Measurements from ENCODE around the gene GLIS1. TPM values are rescaled to one million over a fixed set of nuclear protein-coding genes. Genes with fewer than 3 reads are reported as not detected.

GLIS1 gene
- total RNA-seq: not detected
- polyA plus RNA-seq: 0.18 TPM

DNA sequence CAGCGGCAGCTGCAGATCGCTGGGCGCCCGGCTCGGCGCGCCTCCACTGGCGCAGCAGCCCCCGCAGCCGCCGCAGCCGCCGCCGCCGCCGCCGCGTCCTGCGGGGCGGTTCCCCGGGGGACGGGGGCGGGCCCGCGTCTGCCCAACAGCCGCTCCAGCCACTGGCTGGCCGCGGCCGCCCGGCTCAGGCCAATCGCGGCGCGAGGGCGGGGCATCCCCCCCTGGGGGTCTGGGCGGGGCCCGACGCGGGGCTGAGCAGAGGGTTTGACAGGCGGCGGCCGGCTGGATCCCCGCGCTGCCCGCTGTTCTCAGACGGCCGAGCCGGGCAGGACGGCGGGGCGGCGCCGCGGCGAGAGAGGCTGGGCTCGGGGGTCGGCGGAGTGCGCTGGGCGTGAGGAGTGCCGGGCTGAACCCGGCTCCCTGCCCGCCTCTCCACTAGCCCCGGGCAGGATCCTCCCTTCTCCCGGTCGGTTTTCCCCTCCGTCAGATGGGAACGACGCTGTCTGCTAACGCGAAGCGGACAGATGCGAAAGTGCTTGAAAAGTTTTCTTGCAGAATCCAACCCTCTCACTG, at the start of gene GLIS1:
TSS of gene GLIS1 (minus strand) at position 56 of the 573 bp plus-strand sequence. CDS start 1,100 bp downstream, outside the sequence.
- Histone ChIP-seq H3K27me3 (ENCODE audit: insufficient read depth, low read length, poor library complexity, severe bottlenecking) (peaks cover 23% of the 10 kb centered on the region), H3K4me3 (ENCODE audit: low read length) (no peak within 1 kb of the TSS), H3K4me1 (ENCODE audit: insufficient read depth, low read length) (no peaks in the 10 kb centered on the region), H3K27ac (ENCODE audit: low read depth, low read length) (no peak within 1 kb of the TSS), H3K9me3 (ENCODE audit: low read length) (no peaks in the 10 kb centered on the region), H3K36me3 (ENCODE audit: insufficient read depth, low read length) (no peaks in the 10 kb centered on the region)
- H3K9me3 Mint-ChIP-seq: peaks cover 0 to 12% (median 7%) of the 10 kb centered on the region in 5 donors
- ChIA-PET CTCF (no interaction called here), POLR2A (no interaction called here)
- peaks cover 41 to 63% of the 10 kb centered on the region in 2 donors for H3K27me3 Mint-ChIP-seq
- peaks cover 0 to 8% (median 2%) of the 10 kb centered on the region in 3 donors for H3K4me1 Mint-ChIP-seq
- H3K27ac Mint-ChIP-seq: no peak within 1 kb of the TSS
- H3K4me3 Mint-ChIP-seq: peak within 1 kb of the TSS; percentile 62 to 83 (median 67)
- peak in 3 of 5 donors; percentile 8 to 32 (median 10) for DNase-seq
- H3K36me3 Mint-ChIP-seq: peaks cover 0 to 14% (median 3%) of the 10 kb centered on the region in 3 donors

DNA sequence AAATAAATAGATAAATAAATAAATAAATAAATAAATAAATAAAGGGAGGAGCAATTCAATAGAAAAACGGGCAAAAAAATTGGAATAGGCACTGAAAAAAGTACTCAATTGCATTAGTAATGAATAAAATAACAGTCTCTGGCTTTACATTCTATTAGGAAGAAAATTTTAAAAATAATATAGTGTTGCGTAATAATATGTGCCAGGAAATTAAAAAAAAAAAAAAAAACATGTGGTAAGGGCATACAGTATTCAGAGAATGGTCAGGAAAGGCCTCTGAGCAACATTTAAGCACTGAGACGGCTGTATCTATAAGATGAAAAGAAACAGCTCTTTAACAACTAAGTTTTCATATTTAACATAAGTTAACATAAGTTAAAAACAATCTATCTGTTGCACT, 48.7 kb upstream of the GLIS1 start:
- Histone ChIP-seq H3K9me3 (ENCODE audit: low read length) (no peaks in the 10 kb centered on the region), H3K27ac (ENCODE audit: low read depth, low read length) (no peak overlapping the region), H3K36me3 (ENCODE audit: insufficient read depth, low read length) (peaks cover 17% of the 10 kb centered on the region), H3K27me3 (ENCODE audit: insufficient read depth, low read length, poor library complexity, severe bottlenecking) (no peaks in the 10 kb centered on the region), H3K4me3 (ENCODE audit: low read length) (no peak overlapping the region), H3K4me1 (ENCODE audit: insufficient read depth, low read length) (no peaks in the 10 kb centered on the region)
- CTCF ChIA-PET: no interaction called here
- H3K27me3 Mint-ChIP-seq: no peaks in the 10 kb centered on the region
- H3K4me3 Mint-ChIP-seq: no peak overlapping the region
- peaks cover 0 to 2% (median 0%) of the 10 kb centered on the region in 3 donors for H3K4me1 Mint-ChIP-seq
- no peak overlapping the region for H3K27ac Mint-ChIP-seq
- H3K9me3 Mint-ChIP-seq: no peaks in the 10 kb centered on the region
- no peak for DNase-seq
- peaks cover 10 to 70% (median 18%) of the 10 kb centered on the region in 3 donors for H3K36me3 Mint-ChIP-seq
- POLR2A ChIA-PET: no interaction called here

DNA sequence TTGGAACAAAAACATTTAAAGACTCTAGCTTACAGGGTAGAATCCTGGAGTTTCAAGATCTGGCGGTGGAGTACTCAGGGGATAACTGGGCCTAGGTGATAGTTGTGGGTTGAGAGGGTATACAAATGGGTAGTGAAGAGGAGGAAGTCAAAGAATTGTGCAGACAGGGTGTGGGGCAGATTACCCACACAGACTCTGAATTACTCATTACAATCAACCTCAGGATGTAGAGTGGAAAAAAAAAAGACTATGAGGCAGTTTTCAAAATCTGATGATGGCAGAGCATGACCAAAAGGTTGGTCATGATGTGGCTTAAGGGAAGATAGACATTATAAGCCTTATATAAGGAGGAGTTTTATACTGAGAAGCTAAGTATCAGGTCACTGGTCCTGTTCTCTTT, 44.1 kb upstream of the GLIS1 start:
- peaks cover 0 to 73% (median 19%) of the 10 kb centered on the region in 3 donors for H3K36me3 Mint-ChIP-seq
- CTCF ChIA-PET: no interaction called here

DNA sequence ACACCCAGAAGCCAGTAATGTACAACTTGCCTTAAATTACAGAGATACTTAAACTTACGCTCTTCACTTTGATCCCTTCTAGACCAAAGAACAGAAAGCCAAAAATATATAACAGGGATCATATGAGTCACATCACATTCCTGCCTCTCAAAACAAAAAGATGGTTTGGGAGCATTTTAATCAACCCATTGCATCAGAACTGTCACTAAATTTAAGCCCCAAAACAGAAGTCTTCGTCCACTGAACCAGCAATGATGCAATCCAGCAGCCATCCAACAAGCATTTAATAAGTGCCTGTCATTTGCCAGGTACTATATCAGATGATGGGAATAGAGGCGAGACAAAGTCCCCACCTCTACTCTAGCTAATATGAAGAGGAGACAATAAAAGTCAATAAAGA, 42.7 kb upstream of the GLIS1 start:
- ChIA-PET CTCF (no interaction called here), POLR2A (no interaction called here)
- Histone ChIP-seq H3K4me3 (ENCODE audit: low read length) (no peak overlapping the region), H3K27ac (ENCODE audit: low read depth, low read length) (no peak overlapping the region), H3K4me1 (ENCODE audit: insufficient read depth, low read length) (no peaks in the 10 kb centered on the region), H3K27me3 (ENCODE audit: insufficient read depth, low read length, poor library complexity, severe bottlenecking) (no peaks in the 10 kb centered on the region), H3K9me3 (ENCODE audit: low read length) (no peaks in the 10 kb centered on the region), H3K36me3 (ENCODE audit: insufficient read depth, low read length) (peaks cover 15% of the 10 kb centered on the region)
- DNase-seq: no peak
- Mint-ChIP-seq H3K9me3 (no peaks in the 10 kb centered on the region), H3K27me3 (no peaks in the 10 kb centered on the region), H3K27ac (peak overlapping the region in 1 of 8 donors; percentile 0), H3K4me3 (no peak overlapping the region), H3K4me1 (peaks cover 0 to 2% (median 0%) of the 10 kb centered on the region in 3 donors), H3K36me3 (peaks cover 8 to 73% (median 19%) of the 10 kb centered on the region in 3 donors)

More for the DNA sequence above, 44.1 kb upstream of the GLIS1 start:
- no peaks in the 10 kb centered on the region for H3K4me1 ChIP-seq (ENCODE audit: insufficient read depth, low read length)
- Mint-ChIP-seq H3K9me3 (no peaks in the 10 kb centered on the region), H3K4me1 (peaks cover 0 to 2% (median 0%) of the 10 kb centered on the region in 3 donors), H3K4me3 (no peak overlapping the region), H3K27me3 (no peaks in the 10 kb centered on the region), H3K27ac (peak overlapping the region in 2 of 8 donors; percentile 7 to 8)
- POLR2A ChIA-PET: no interaction called here
- H3K4me3 ChIP-seq (ENCODE audit: low read length): no peak overlapping the region
- H3K27me3 ChIP-seq (ENCODE audit: insufficient read depth, low read length, poor library complexity, severe bottlenecking): no peaks in the 10 kb centered on the region
- DNase-seq: no peak
- no peaks in the 10 kb centered on the region for H3K9me3 ChIP-seq (ENCODE audit: low read length)
- H3K36me3 ChIP-seq (ENCODE audit: insufficient read depth, low read length): peaks cover 17% of the 10 kb centered on the region
- no peak overlapping the region for H3K27ac ChIP-seq (ENCODE audit: low read depth, low read length)

DNA sequence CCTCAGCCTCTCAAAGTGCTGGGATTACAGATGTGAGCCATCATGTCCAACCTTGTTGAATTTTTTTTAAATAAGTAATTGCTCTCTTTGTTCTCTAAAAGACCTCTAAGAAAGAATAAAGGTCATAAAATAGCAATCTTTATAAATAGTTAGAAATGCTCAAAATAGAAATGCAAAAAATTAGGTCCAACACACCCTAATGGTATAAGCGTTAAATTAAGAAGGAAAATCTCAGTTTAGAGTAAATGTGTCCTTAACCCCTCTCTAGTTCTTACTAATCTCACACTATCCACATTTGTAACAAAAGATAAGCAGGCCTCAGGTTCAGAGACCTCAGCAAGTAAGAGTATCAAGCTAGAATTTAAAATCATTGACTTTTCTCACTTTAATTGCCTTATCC, 38.3 kb upstream of the GLIS1 start:
- Histone ChIP-seq H3K27me3 (ENCODE audit: insufficient read depth, low read length, poor library complexity, severe bottlenecking) (no peaks in the 10 kb centered on the region), H3K4me1 (ENCODE audit: insufficient read depth, low read length) (no peaks in the 10 kb centered on the region), H3K9me3 (ENCODE audit: low read length) (no peaks in the 10 kb centered on the region), H3K36me3 (ENCODE audit: insufficient read depth, low read length) (no peaks in the 10 kb centered on the region), H3K27ac (ENCODE audit: low read depth, low read length) (no peak overlapping the region), H3K4me3 (ENCODE audit: low read length) (no peak overlapping the region)
- Mint-ChIP-seq H3K36me3 (peaks cover 8 to 55% (median 14%) of the 10 kb centered on the region in 3 donors), H3K9me3 (no peaks in the 10 kb centered on the region), H3K27ac (no peak overlapping the region), H3K4me3 (no peak overlapping the region), H3K27me3 (no peaks in the 10 kb centered on the region), H3K4me1 (no peaks in the 10 kb centered on the region)
- CTCF ChIA-PET: no interaction called here
- POLR2A ChIA-PET: no interaction called here
- DNase-seq: no peak

DNA sequence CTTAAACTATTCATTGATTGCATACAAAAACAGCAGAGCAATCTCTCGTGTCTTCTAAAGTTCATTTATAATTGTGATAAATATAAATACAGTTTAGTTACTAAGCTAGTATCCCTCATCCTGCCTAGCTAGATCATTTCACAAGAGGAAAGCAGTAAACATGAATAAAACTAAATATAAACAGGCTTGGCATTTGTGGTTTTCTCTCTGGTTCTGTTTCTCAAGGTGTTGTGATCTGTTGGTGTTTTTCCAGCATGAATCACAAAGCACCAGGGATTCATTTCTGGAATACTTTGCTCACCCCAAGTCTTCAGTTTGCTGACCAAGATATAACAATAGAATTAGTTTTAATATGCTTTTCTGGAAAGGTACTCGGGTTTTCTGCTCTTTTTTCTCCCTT, 32.7 kb upstream of the GLIS1 start:
- CTCF ChIA-PET: interaction anchor here (0.9 kb wide), 1 partner anchor 493 kb away, joined by 4 read pairs; no protein-coding TSS in a partner anchor
- Histone ChIP-seq H3K27me3 (ENCODE audit: insufficient read depth, low read length, poor library complexity, severe bottlenecking) (no peaks in the 10 kb centered on the region), H3K9me3 (ENCODE audit: low read length) (no peaks in the 10 kb centered on the region), H3K4me1 (ENCODE audit: insufficient read depth, low read length) (no peaks in the 10 kb centered on the region), H3K4me3 (ENCODE audit: low read length) (no peak overlapping the region), H3K27ac (ENCODE audit: low read depth, low read length) (no peak overlapping the region), H3K36me3 (ENCODE audit: insufficient read depth, low read length) (peaks cover 14% of the 10 kb centered on the region)
- Mint-ChIP-seq H3K27ac (peak overlapping the region in 2 of 8 donors; percentile 38 to 57), H3K27me3 (no peaks in the 10 kb centered on the region), H3K4me3 (no peak overlapping the region), H3K36me3 (peaks cover 9 to 62% (median 14%) of the 10 kb centered on the region in 3 donors), H3K4me1 (peaks cover 4 to 14% (median 13%) of the 10 kb centered on the region in 3 donors), H3K9me3 (no peaks in the 10 kb centered on the region)
- POLR2A ChIA-PET: no interaction called here
- DNase-seq: no peak

DNA sequence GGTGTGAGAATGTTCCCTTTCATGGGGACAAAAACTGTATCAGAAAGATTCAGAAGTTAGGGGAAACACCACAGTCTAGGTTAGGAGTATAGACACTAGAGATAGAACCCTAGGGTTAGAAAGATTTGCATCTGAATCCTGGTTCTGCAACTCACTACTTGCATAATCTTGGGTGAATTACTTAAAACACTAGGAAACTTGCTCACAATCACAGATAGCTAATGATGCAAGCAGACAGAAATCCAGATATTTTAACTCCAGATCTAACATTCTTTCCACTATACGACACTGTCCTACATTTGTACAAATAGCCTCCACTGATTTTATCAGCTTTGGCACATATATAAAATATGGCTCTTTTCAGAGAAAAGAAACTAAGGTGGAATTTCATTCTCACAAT, 30.8 kb upstream of the GLIS1 start:
- CTCF ChIA-PET: no interaction called here
- H3K27ac ChIP-seq (ENCODE audit: low read depth, low read length): no peak overlapping the region

DNA sequence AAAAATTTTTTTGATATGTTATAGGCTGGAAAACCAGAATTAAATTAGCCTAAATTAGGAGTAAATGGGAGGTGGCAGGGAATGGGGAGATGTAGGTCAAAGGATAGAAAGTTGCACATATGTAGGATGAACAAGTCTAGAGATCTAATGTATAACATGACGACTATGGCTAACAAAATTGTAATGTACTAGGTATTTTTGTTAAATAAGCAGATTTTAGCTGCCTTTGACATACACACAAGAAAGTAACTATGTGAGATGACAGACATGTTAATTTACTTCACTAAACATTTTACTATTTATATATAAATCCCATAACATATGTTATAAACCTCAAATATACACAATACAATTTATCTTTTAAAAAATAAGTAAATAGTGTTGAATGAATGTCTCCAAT, 30.2 kb upstream of the GLIS1 start:
- Mint-ChIP-seq H3K27me3 (no peaks in the 10 kb centered on the region), H3K4me3 (no peak overlapping the region), H3K36me3 (peaks cover 9 to 63% (median 16%) of the 10 kb centered on the region in 3 donors), H3K27ac (no peak overlapping the region), H3K4me1 (peaks cover 17 to 32% (median 29%) of the 10 kb centered on the region in 3 donors), H3K9me3 (no peaks in the 10 kb centered on the region)
- ChIA-PET POLR2A (no interaction called here), CTCF (no interaction called here)
- Histone ChIP-seq H3K36me3 (ENCODE audit: insufficient read depth, low read length) (peaks cover 14% of the 10 kb centered on the region), H3K4me3 (ENCODE audit: low read length) (no peak overlapping the region), H3K27me3 (ENCODE audit: insufficient read depth, low read length, poor library complexity, severe bottlenecking) (no peaks in the 10 kb centered on the region), H3K27ac (ENCODE audit: low read depth, low read length) (no peak overlapping the region), H3K4me1 (ENCODE audit: insufficient read depth, low read length) (peaks cover 5% of the 10 kb centered on the region), H3K9me3 (ENCODE audit: low read length) (no peaks in the 10 kb centered on the region)
- DNase-seq: no peak

More for the DNA sequence above, 30.8 kb upstream of the GLIS1 start:
- Mint-ChIP-seq H3K27ac (peak overlapping the region in 1 of 8 donors; percentile 56), H3K36me3 (peaks cover 9 to 63% (median 16%) of the 10 kb centered on the region in 3 donors), H3K27me3 (no peaks in the 10 kb centered on the region), H3K9me3 (no peaks in the 10 kb centered on the region), H3K4me1 (peaks cover 17 to 32% (median 29%) of the 10 kb centered on the region in 3 donors), H3K4me3 (no peak overlapping the region)
- no peak for DNase-seq
- Histone ChIP-seq H3K4me3 (ENCODE audit: low read length) (no peak overlapping the region), H3K27me3 (ENCODE audit: insufficient read depth, low read length, poor library complexity, severe bottlenecking) (no peaks in the 10 kb centered on the region), H3K4me1 (ENCODE audit: insufficient read depth, low read length) (peaks cover 5% of the 10 kb centered on the region), H3K9me3 (ENCODE audit: low read length) (no peaks in the 10 kb centered on the region), H3K36me3 (ENCODE audit: insufficient read depth, low read length) (peaks cover 14% of the 10 kb centered on the region)
- POLR2A ChIA-PET: no interaction called here
